SU-DHL-6 (cell line): ENCODE data around the gene PTP4A2.

Experiments
- H2AFZ ChIP-seq: fragments of 200-600 bp; sonication (generic); 2 replicates; pipeline ENCODE4 v1.6.1; 2014; ENCODE audit warnings: low read depth, mild to moderate bottlenecking, moderate library complexity, mixed read lengths, antibody characterized with exemption, low read length; ENCODE audit not compliant: severe bottlenecking
- H3F3A ChIP-seq: fragments of 200-600 bp; shearing (Covaris generic); 2 replicates; pipeline ENCODE4 v1.6.0; 2016; ENCODE audit warnings: antibody characterized with exemption, mild to moderate bottlenecking; ENCODE audit not compliant: insufficient read depth
- H3K27ac ChIP-seq: fragments of 200-600 bp; sonication (generic); 2 replicates; pipeline ENCODE4 v1.5.1; 2016; ENCODE audit warnings: low read depth, mild to moderate bottlenecking, low read length, moderate library complexity, mixed read lengths
- H3K27me3 ChIP-seq: fragments of 200-600 bp; sonication (generic), shearing (Covaris generic); 2 replicates; pipeline ENCODE4 v1.6.0; 2014; ENCODE audit warnings: mild to moderate bottlenecking, low read length
- H3K36me3 ChIP-seq: fragments of 200-600 bp; sonication (generic); 2 replicates; pipeline ENCODE4 v1.6.1; 2014; ENCODE audit warnings: mild to moderate bottlenecking, low read length, mixed read lengths
- H3K4me2 ChIP-seq: fragments of 300-600, 200-600 bp; shearing (Covaris generic), sonication (generic); 2 replicates; pipeline ENCODE4 v1.6.0; 2014; ENCODE audit warnings: low read length, low read depth, mild to moderate bottlenecking; ENCODE audit not compliant: poor library complexity, severe bottlenecking
- H3K4me3 ChIP-seq: fragments of 200-600 bp; sonication (generic); 2 replicates; pipeline ENCODE4 v1.5.1; 2014; ENCODE audit warnings: antibody characterized with exemption, low read length, mild to moderate bottlenecking, mixed read lengths; ENCODE audit not compliant: insufficient read depth, poor library complexity, severe bottlenecking
- H3K79me2 ChIP-seq: fragments of 200-600 bp; sonication (generic); 2 replicates; pipeline ENCODE4 v1.6.1; 2014; ENCODE audit warnings: mild to moderate bottlenecking, low read length, moderate library complexity; ENCODE audit not compliant: insufficient read depth
- H3K9ac ChIP-seq: fragments of 200-600 bp; sonication (generic); 2 replicates; pipeline ENCODE4 v1.7.0; 2014; ENCODE audit warnings: mild to moderate bottlenecking, low read length
- H3K9me2 ChIP-seq: fragments of 200-600 bp; sonication (generic); replicated peaks from 2 replicates; pipeline ENCODE4 v1.6.1; 2014; ENCODE audit warnings: low read length; ENCODE audit not compliant: insufficient read depth
- H3K9me3 ChIP-seq: fragments of 200-600 bp; sonication (generic); 2 replicates; pipeline ENCODE4 v1.6.1; 2014; ENCODE audit warnings: low read length, mixed read lengths; ENCODE audit not compliant: insufficient read depth
- H4K20me1 ChIP-seq: fragments of 200-600 bp; sonication (generic); 2 replicates; pipeline ENCODE4 v1.6.1; 2014; ENCODE audit warnings: low read depth, mild to moderate bottlenecking, antibody characterized with exemption, low read length, moderate library complexity, mixed read lengths
- CTCF ChIP-seq: fragments of 200-600 bp; sonication (generic); IDR thresholded peaks from one replicate; pipeline ENCODE4 v1.5.1; 2017; ENCODE audit warnings: antibody characterized with exemption, mild to moderate bottlenecking, low read length, moderate library complexity; ENCODE audit not compliant: insufficient read depth, poor library complexity, severe bottlenecking
- EZH2phosphoT487 ChIP-seq: fragments of 200-600 bp; sonication (generic), shearing (Covaris generic); conservative IDR thresholded peaks from 2 replicates; pipeline ENCODE4 v1.6.1; 2018; ENCODE audit warnings: mild to moderate bottlenecking, antibody characterized with exemption, low read length, moderate library complexity, mixed read lengths

PTP4A2 gene

GRCh38 chr1:31886866-31887265 is 51.3 kb downstream of the PTP4A2 start:
- no peaks in the 10 kb centered on the region for H3K36me3 ChIP-seq
- H3F3A ChIP-seq = peaks cover 9% of the 10 kb centered on the region
- TF ChIP-seq EZH2phosphoT487 = no peak
- TF ChIP-seq CTCF = no peak
- H3K4me3 ChIP-seq = no peak overlapping the region
- H3K9me2 ChIP-seq = no peaks in the 10 kb centered on the region
- H3K27ac ChIP-seq = peak overlapping the region; percentile 40; the same call in 1 of the 2 replicates
- H2AFZ ChIP-seq = no peak overlapping the region
- no peaks in the 10 kb centered on the region for H3K27me3 ChIP-seq
- H3K4me2 ChIP-seq = peak overlapping the region; percentile 32
- no peak overlapping the region for H3K9ac ChIP-seq
- no peaks in the 10 kb centered on the region for H4K20me1 ChIP-seq
- no peaks in the 10 kb centered on the region for H3K79me2 ChIP-seq
- H3K9me3 ChIP-seq = no peaks in the 10 kb centered on the region

GRCh38 chr1:31885851-31886250 is 52.3 kb downstream of the PTP4A2 start:
- peaks cover 11% of the 10 kb centered on the region for H3F3A ChIP-seq
- no peak overlapping the region for H2AFZ ChIP-seq
- H4K20me1 ChIP-seq = no peaks in the 10 kb centered on the region
- H3K4me3 ChIP-seq = no peak overlapping the region
- H3K27me3 ChIP-seq = no peaks in the 10 kb centered on the region
- no peak overlapping the region for H3K4me2 ChIP-seq
- no peak overlapping the region for H3K27ac ChIP-seq
- H3K9me2 ChIP-seq = no peaks in the 10 kb centered on the region
- H3K9ac ChIP-seq = no peak overlapping the region
- no peak for TF ChIP-seq CTCF
- no peak for TF ChIP-seq EZH2phosphoT487
- no peaks in the 10 kb centered on the region for H3K36me3 ChIP-seq
- H3K9me3 ChIP-seq = no peaks in the 10 kb centered on the region
- no peaks in the 10 kb centered on the region for H3K79me2 ChIP-seq

- H2AFZ ChIP-seq = no peak overlapping the region
- H3K9me2 ChIP-seq = no peaks in the 10 kb centered on the region
- no peaks in the 10 kb centered on the region for H4K20me1 ChIP-seq
- no peak for TF ChIP-seq CTCF
- TF ChIP-seq EZH2phosphoT487 = no peak
- H3F3A ChIP-seq = peaks cover 19% of the 10 kb centered on the region
- no peak overlapping the region for H3K4me2 ChIP-seq
- H3K27ac ChIP-seq = no peak overlapping the region
- no peaks in the 10 kb centered on the region for H3K36me3 ChIP-seq
- H3K27me3 ChIP-seq = no peaks in the 10 kb centered on the region
- H3K79me2 ChIP-seq = no peaks in the 10 kb centered on the region
- no peaks in the 10 kb centered on the region for H3K9me3 ChIP-seq
- no peak overlapping the region for H3K9ac ChIP-seq
- no peak overlapping the region for H3K4me3 ChIP-seq
These were observed 54.7 kb downstream of the PTP4A2 start for GRCh38 chr1:31883357-31883942.
